ENCODE results near the gene PIGH.

DNA sequence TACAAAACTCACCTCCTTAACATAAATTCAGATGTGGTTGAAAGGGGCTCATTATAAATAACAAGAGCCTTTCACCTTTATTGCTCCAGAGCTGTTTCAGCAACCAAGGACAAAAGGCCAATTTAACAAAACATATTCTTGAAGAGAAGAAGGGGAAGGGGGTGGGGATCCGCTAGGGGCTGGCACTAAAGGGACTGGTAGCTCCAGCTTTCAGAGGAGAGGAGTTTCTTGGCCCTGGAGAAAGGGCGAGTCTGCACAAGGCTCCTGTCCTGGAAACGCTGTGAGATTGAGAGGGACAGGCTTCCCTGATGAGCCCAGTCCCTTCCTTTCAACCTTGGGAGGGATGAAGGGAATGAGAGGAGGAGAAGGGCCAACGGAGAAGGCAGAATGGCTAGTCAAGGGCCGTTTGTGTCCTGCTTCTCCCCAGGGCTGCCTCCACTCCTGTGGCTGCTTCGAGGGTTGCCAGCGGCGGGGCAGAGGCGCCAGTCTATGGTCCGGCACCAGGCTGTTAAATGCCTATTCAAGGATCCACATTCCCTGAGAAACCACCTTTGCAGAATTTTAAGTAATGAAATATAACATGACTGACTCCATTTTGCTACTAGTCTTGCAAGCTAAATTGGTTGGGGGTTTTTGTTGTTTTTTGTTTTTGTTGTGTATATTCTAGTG lies 9.7 kb upstream of the PIGH start:
- TF ChIP-seq POLR2A (IDR thresholded peaks at IDR 0.05) (no peak), POLR2AphosphoS5 (IDR thresholded peaks at IDR 0.05) (no peak), EP300 (IDR thresholded peaks at IDR 0.05) (no peak)
- TF ChIP-seq, protein P1, sequence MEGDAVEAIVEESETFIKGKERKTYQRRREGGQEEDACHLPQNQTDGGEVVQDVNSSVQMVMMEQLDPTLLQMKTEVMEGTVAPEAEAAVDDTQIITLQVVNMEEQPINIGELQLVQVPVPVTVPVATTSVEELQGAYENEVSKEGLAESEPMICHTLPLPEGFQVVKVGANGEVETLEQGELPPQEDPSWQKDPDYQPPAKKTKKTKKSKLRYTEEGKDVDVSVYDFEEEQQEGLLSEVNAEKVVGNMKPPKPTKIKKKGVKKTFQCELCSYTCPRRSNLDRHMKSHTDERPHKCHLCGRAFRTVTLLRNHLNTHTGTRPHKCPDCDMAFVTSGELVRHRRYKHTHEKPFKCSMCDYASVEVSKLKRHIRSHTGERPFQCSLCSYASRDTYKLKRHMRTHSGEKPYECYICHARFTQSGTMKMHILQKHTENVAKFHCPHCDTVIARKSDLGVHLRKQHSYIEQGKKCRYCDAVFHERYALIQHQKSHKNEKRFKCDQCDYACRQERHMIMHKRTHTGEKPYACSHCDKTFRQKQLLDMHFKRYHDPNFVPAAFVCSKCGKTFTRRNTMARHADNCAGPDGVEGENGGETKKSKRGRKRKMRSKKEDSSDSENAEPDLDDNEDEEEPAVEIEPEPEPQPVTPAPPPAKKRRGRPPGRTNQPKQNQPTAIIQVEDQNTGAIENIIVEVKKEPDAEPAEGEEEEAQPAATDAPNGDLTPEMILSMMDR (IDR thresholded peaks at IDR 0.05): no peak
